ENCODE data around the gene GNRHR. TPM values are rescaled to one million over a fixed set of nuclear protein-coding genes. Genes with fewer than 3 reads are reported as not detected.
"Not testable (repeated sequence)": the region's sequence is repeated elsewhere in the genome, so short reads cannot be mapped to it uniquely, and the experiment has no call there.

The GNRHR gene
- total RNA-seq, 1 experiment from 2014 or later = not detected

DNA sequence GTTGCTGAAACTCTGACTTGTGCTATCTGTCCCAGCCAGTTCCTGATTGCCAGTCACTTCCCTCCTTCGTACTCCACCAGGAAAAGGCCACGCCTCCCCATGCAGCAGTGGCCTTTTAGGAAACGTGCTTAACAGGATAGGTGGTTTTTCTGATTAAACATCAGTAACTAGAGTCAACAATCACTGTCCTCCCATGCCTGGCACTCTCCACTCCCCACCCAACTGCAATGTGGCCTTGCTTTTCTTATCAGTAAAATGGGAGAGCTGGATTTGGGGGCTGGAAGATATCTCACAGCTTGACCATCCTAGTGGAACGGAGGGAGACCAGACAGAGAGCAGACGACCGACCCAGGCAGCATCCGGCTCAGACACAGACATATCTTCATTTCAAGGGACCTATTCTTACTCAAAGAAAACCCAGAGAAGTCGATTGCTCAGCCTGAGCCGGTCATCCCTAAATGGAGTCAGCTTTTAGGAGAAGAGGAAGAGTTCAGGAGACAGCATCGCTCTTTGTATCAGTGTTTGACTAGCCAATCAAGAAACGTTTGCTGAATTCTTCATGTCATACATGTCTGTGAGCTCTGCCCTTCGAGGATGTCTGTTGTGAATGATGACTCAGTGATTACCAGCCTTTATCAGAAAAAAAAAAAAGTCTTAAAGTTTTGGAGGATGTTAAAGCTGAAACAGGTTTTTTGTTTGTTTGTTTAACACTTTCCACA lies 40.5 kb downstream of the GNRHR start:
- no peak for DNase-seq (ENCODE audit: low read depth, low spot score)

DNA sequence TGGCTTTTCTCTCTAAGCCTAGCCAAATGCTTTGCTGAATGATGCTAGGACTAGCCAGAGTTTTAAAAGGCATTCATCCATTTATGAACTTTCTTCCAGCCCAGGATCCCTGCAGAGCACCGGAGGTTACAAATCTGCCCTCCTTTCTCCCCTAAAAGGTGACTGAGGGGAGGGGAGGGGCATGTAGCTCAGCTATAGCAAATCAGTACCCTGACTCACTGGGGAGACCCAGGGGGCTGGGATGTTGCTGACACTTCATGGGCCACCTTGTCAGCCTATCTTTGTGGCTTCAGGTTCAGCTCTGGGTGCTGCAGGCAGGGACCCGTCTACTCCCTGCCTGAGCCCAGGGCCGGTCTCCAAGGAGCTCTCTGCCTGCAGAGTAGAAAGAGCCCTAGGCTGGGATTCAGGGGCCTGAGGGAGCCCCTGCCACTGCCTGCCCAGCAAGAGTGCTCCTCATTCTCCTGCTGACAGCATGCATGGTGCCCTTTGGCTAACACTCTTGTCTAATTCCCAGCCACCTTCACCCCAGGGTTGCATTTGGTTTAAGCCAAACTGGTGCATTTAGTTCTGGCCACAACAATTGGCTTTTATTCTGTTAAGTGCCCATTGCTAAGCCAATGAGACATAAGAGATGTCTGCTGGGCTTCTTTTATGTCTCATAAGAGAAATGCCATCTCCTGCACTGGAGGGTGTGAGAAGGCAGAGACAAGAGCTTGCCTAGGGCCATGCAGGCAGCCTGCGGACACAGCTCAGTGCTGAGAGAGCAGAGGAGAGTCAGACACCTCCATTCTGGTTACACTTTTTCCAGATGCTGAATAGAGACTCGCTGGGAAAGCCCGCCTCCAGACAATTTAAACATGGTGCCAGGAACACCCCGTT lies 41.3 kb downstream of the GNRHR start:
- no peak for DNase-seq (ENCODE audit: low read depth, low spot score)
- in situ Hi-C loops (cut with HindIII; ENCODE audit: low pct_unique_long_range_greater_than_20kb, low sequenced_read_pairs) = no loop called here

More for the DNA sequence above, 40.5 kb downstream of the GNRHR start:
- in situ Hi-C loops (cut with HindIII; ENCODE audit: low pct_unique_long_range_greater_than_20kb, low sequenced_read_pairs) = no loop called here

DNA sequence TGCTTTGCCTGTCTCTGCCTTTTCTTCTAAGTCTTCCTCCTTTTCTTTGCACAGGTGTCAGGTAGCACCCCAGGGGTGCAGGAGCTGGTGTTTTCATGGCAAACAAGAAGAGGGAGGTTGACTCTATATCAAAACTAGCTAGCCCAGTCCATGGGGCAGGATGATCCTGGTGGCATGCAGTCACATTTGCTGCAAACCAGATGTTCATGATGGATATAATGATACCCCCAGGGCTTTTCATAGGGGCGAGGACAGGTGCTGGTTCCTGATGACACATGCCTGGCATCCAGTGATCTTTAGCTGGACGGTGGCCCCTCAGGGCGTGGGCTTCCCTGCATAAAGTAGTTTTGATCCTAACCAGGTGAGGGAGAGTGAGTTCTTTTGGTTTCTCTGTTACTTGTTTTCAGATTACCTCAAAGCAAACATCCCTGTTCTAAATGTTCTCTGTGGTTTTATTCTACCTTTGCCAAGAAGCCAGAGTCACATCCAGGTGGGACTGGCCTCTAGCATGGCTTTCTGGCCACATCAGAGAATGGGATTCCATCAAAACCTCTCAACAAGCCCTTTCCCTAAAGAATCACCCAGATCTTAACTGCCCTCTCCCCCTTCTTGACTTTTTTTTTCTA lies 42.1 kb downstream of the GNRHR start:
- in situ Hi-C loops (cut with HindIII; ENCODE audit: low pct_unique_long_range_greater_than_20kb, low sequenced_read_pairs) = no loop called here
- DNase-seq (ENCODE audit: low read depth, low spot score) = no peak

DNA sequence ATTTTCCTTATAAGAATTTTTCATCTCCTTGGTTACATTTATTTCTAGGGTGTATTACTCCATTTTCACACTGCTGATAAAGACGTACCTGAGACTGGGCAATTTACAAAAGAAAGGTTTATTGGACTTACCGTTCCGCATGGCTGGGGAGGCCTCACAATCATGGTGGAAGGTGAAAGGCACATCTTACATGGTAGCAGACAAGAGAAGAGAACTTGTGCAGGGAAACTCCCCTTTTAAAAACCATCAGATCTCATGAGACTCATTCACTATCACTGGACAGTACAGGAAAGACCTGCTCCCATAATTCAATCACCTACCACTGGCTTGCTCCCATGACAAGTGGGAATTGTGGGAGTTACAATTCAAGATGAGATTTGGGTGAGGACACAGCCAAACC lies 47.5 kb downstream of the GNRHR start:
- in situ Hi-C loops (cut with HindIII; ENCODE audit: low pct_unique_long_range_greater_than_20kb, low sequenced_read_pairs); DNase-seq (ENCODE audit: low read depth, low spot score): not testable (repeated sequence)

DNA sequence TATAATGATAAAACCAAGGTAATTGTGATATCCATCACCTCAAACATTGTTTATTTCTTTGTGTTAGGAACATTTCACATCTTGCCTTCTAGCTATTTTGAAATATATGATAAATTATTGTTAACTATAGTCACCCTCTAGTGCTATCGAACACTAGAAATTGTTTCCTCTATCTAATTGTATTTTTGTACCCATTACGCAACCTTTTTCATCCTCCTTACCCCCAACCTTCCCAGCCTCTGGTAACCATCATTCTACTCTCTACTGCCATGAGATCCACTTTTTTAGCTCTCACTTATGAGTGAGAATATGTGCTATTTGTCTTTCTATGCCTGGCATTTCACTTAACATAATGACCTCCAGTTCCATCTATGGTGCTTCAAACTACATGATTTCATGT lies 49.3 kb downstream of the GNRHR start:
- no peak for DNase-seq (ENCODE audit: low read depth, low spot score)
- in situ Hi-C loops (cut with HindIII; ENCODE audit: low pct_unique_long_range_greater_than_20kb, low sequenced_read_pairs) = no loop called here

DNA sequence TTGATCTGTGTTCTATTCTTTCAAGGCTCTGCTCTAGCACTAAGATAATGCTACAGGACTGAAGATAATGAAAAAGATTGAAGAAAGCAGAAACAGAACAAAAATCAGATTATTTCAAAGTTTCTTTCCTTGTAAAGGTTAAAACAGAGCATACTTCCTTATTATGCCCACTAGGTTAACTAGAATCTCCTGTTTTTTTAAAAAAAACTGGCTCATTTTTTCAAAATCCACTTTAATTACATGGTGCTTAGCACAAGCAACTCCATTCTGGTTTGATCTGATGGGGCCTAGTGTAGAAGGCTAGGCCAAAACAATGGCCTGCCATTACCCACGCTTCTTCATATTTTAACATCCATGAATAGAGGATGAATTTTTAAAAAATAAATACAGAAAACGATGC lies 52.0 kb downstream of the GNRHR start:
- in situ Hi-C loops (cut with HindIII; ENCODE audit: low pct_unique_long_range_greater_than_20kb, low sequenced_read_pairs) = no loop called here
- DNase-seq (ENCODE audit: low read depth, low spot score) = no peak

DNA sequence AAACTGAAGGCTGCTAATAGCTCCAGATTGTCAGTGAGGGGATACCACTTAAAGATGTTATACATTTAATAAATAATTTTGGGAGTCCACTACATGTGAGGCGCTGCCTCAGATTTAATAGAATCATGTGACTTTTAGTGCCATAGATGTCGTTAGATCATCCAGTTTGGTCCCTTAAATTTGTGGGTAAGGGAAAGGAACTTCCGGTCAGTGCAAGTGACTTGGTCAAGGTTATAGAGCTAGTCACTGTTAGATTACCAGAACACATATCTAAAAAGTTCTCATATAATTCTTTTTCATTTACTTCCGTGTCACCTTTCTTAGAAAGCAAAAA lies 52.7 kb downstream of the GNRHR start:
- DNase-seq (ENCODE audit: low read depth, low spot score) = peak; percentile 4
- in situ Hi-C loops (cut with HindIII; ENCODE audit: low pct_unique_long_range_greater_than_20kb, low sequenced_read_pairs) = no loop called here

DNA sequence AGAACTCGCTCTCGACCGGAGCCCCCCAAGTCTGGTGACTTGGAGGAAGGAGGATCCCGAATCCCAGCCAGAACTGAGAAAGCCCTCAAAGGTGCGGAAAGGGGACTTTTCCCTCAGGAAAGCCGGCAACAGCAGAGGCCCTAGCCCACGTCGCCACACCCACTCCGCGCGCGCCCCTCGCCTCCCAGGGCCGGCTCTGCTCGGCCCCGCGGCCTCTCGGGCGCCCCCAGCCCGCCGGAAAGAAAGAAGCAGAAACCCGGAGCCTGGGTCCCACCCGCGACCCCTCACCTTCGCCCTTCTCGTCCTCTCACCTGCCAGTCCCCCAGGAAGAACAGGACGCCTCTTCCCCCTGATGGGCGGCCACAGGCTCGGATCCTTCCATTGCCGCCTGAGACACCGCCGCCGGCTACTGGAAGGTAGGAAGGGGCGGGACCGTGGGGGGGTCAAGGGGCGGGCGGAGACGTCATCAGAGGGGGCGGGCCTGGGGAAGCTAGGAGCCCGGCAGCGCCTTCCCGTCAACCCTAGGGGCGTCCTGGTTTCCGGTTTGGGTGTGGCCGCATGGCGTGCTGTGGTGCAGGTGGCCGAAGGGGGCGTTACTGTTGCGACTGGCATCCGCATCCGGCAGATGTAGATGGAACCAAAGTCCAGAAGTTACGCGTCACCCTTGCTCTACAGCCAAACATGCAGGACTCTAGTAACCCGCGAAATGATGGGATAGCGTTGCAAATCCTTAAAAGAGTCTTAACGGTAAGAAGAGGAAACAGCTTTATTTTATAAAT lies 53.3 kb downstream of the GNRHR start, which contains the start of gene UBA6:
UBA6 (minus strand) TSS at position 418 of the 779 bp plus-strand sequence; CDS start at position 382, 36 bp downstream.
- peak; percentile 93 for DNase-seq (ENCODE audit: low read depth, low spot score)
- in situ Hi-C loops (cut with HindIII; ENCODE audit: low pct_unique_long_range_greater_than_20kb, low sequenced_read_pairs) = no loop called here

DNA sequence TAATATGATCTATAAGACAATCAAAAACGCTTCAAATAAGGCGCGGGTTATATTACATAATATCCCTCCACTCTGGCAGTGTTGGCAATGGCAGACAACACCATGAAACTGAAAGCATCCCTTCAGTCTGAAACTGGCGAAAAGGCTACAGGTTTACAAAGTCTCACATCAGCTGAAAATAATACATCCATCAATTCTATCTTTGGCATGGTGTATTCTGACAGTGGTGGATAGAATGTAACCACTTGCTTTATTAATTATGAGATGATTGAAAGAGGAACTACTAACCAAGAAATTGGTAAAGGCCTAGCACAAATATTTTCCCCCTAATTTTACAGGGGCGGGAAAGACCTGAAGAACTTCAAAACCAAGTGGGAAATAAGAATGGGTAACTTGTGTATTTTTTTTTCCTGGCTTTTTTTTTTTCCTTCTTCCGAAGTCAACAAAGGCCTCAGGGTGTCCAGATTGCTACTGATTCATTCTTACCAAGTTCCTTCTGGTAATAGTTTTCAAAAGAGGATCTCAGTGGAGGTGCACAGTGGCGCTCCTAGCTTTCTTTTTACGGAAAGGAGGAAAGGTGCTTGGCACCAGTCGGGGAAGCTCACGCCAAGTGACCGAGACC lies 54.0 kb downstream of the GNRHR start:
- no peak for DNase-seq (ENCODE audit: low read depth, low spot score)
- in situ Hi-C loops (cut with HindIII; ENCODE audit: low pct_unique_long_range_greater_than_20kb, low sequenced_read_pairs) = no loop called here

DNA sequence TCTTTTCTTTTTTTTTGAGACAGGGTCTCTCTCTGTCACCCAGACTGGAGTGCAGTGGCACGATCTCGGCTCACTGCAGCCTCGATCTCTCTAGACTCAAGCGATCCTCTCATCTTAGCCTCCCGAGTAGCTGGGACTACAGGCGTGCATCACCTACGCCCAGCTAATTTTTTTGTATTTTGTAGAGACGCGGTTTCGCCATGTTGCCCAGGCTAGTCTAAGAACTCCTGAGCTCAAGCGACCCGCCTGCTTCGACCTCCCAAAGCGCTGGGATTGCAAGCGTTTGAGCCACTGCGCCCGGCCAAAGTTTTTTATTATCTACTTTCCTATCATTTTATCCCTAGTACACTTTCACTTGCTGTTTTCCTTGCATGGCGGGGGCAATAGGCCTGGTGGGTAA lies 54.6 kb downstream of the GNRHR start:
- no peak for DNase-seq (ENCODE audit: low read depth, low spot score)
- in situ Hi-C loops (cut with HindIII; ENCODE audit: low pct_unique_long_range_greater_than_20kb, low sequenced_read_pairs) = no loop called here

DNA sequence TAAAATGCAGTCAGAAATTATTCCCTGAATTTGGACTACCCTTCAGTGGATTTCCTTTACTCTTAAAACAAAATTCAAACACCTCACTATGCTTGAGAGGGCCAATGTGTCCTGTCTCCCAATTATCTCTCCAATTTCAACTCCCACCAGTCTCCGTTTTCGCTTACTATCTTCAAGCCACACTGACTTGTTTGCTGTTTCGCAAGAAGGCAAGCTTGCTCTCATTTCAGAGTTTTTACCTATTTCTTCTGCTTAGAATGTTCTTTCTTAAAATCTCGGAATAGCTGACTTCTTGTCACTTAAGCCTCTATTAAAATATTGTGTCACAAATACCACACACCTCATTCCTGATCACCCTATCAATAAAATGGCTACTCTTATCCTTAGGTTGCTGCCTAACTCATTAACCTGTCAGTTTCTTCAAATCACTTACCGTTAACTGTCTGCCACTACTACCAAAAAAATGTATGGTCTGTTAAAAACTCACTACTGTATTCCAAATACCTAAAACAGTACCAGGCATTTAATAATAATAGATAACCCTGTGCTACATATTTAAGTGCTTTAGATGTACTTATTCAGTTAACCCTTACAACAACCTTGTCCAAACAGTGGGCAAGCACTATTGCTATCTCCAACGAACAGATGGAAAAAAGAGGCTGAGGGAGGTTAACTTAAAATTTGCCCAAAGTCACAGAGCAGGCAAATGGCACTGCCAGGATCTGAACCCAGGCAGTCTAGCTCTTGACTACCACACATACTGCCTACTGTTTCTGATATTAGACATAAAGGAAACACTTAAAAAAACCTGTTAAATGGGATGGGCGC lies 56.1 kb downstream of the GNRHR start:
- in situ Hi-C loops (cut with HindIII; ENCODE audit: low pct_unique_long_range_greater_than_20kb, low sequenced_read_pairs) = no loop called here
- DNase-seq (ENCODE audit: low read depth, low spot score) = no peak

DNA sequence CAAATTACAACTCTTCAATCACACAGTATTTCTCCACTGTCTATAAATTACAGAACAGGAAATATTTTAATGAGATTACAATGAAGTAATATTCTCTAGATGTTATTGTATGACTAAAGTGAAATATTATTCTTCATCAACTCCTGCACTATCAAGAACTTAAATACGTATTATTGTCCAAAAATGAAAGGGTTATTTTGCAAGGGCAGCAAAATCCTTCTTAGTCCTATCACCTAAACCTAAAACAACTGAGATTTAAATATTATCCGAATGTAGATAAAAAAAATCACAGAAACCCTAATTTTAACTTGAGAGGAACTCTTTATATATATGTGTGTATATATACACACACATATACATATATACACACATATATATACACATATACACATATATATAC lies 58.1 kb downstream of the GNRHR start:
- in situ Hi-C loops (cut with HindIII; ENCODE audit: low pct_unique_long_range_greater_than_20kb, low sequenced_read_pairs) = no loop called here
- no peak for DNase-seq (ENCODE audit: low read depth, low spot score)

DNA sequence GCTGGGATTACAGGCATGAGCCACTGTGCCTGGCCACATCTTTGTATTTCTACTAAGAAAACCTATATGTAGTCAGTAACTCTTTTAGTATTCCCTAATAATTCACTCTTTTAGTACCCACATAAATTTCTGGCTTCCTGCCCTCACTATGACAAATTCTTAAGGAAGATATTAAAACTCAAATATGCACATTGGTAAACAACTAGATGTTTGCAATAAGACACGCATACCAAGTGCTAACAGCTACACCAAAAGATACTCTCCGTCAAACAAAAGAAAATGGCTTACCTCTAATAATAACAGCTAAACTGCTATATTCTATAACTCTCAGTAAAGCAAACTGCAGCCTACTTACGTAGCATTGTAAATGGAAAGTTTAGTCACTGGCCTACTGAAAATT lies 59.5 kb downstream of the GNRHR start:
- no peak for DNase-seq (ENCODE audit: low read depth, low spot score)
- in situ Hi-C loops (cut with HindIII; ENCODE audit: low pct_unique_long_range_greater_than_20kb, low sequenced_read_pairs) = no loop called here

DNA sequence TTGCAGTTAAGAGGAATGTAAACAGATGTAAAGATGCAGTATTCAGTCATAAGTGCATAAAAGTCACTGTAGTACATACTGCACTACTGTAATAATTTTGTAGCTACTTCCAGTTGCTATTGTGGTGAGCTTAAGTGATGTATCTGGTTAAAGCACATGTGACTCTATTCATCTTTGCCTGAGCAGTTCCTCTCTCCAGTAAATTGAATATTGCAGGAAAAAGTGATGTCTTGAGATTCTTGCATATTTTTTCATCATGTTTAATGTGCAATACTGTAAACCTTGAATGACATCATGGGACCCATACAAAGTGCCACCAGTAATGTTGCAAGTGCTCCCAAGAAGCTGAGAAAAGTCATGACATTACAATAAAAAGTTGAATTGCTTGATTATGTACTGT lies 62.9 kb downstream of the GNRHR start:
- in situ Hi-C loops (cut with HindIII; ENCODE audit: low pct_unique_long_range_greater_than_20kb, low sequenced_read_pairs) = no loop called here
- DNase-seq (ENCODE audit: low read depth, low spot score) = no peak
